AG04449 (cell line): ENCODE measurements around the gene MRPL14.

Source experiments
- CTCF ChIA-PET: fragments of 350-600 bp; formaldehyde crosslinking; extraction: SDS; loops from one replicate; lab custom pipeline; 2021; ENCODE audit warnings: antibody characterized with exemption; lab: Yijun Ruan, JAX
- POLR2A ChIA-PET: fragments of 400-600, 350-600 bp; formaldehyde crosslinking; extraction: SDS; loops from one replicate; lab custom pipeline; 2020; ENCODE audit warnings: antibody characterized with exemption, inconsistent platforms; lab: Yijun Ruan, JAX
- DNase-seq: peaks from one replicate; pipeline ENCODE4 v3.0.0-alpha.2; 2010; ENCODE audit warnings: low read depth, low spot score
- H3K4me3 ChIP-seq: 2 replicates; pipeline ENCODE4 v1.5.1; 2011; ENCODE audit warnings: low read depth, mild to moderate bottlenecking, control low read depth, low read length
- CTCF ChIP-seq: IDR thresholded peaks from one replicate; pipeline ENCODE4 v1.5.1; 2011; ENCODE audit warnings: mild to moderate bottlenecking, moderate library complexity, low read length, control low read depth, inconsistent platforms; ENCODE audit not compliant: insufficient read depth; ENCODE audit errors: missing control alignments

MRPL14 gene

GRCh38 chr6:44169154-44169553, 41.9 kb upstream of the MRPL14 start:
- no peak for TF ChIP-seq CTCF
- CTCF ChIA-PET, result interaction anchor here (0.7 to 3.0 kb wide), 13 partner anchors 8 to 171 kb away, joined by 3 to 25 read pairs (median 4); partner anchors contain the start of gene CAPN11
- POLR2A ChIA-PET, result no interaction called here
- no peak for DNase-seq
- no peak overlapping the region for H3K4me3 ChIP-seq

- ChIA-PET CTCF (interaction anchor here (0.9 to 1.6 kb wide), 3 partner anchors 9 to 72 kb away, joined by 3 read pairs; partner anchors contain the start of gene CAPN11), POLR2A (no interaction called here)
- DNase-seq, result no peak
- TF ChIP-seq CTCF, result no peak
- no peak overlapping the region for H3K4me3 ChIP-seq
These were observed 40.3 kb upstream of the MRPL14 start for GRCh38 chr6:44167567-44167966.

DNA sequence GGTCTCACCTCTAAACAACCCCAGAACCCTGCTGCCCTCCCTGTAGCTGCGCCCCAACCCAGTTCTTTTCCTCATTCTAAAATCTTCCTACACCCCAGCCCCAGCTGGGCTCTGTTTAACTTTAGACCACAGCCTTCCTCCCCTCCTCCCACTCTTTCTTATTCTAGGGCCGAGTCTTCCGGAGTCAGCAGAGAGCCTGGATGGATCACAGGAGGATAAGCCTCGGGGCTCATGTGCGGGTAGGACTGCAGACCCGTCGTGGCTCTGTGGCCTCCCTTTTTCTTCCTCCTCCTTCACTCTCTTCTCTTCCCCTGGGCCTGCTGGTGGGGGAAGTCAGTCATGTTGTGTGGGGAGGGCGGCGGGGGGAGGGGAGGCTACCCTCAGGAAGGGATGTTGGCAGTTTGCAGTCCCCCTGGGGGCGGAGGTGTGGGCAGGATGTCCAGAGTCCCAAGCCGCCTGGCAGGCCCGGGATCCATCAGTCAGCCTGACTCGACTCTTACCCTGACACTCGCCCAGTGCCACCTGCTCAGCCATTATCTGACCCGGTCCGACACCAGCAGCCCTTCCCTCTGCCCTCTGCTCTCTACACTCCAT, 39.4 kb upstream of the MRPL14 start:
- ChIA-PET CTCF (interaction anchor here (1.0 to 1.9 kb wide), 4 partner anchors 10 to 71 kb away, joined by 3 to 5 read pairs (median 4); no protein-coding TSS in a partner anchor), POLR2A (no interaction called here)
- H3K4me3 ChIP-seq, result no peak overlapping the region
- TF ChIP-seq CTCF, result no peak
- no peak for DNase-seq

GRCh38 chr6:44166116-44166515, 38.9 kb upstream of the MRPL14 start:
- DNase-seq, result no peak
- CTCF ChIA-PET, result interaction anchor here (1.0 to 1.9 kb wide), 3 partner anchors 9 to 72 kb away, joined by 4 to 5 read pairs (median 4); no protein-coding TSS in a partner anchor
- POLR2A ChIA-PET, result no interaction called here
- no peak for TF ChIP-seq CTCF
- H3K4me3 ChIP-seq, result no peak overlapping the region

GRCh38 chr6:44162876-44163625, 35.8 kb upstream of the MRPL14 start:
- POLR2A ChIA-PET, result no interaction called here
- CTCF ChIA-PET, result interaction anchor here (0.7 to 11.1 kb wide), 14 partner anchors 9 to 177 kb away, joined by 3 to 142 read pairs (median 4); partner anchors contain the start of gene SLC35B2
- DNase-seq, result no peak
- no peak overlapping the region for H3K4me3 ChIP-seq
- no peak for TF ChIP-seq CTCF

DNA sequence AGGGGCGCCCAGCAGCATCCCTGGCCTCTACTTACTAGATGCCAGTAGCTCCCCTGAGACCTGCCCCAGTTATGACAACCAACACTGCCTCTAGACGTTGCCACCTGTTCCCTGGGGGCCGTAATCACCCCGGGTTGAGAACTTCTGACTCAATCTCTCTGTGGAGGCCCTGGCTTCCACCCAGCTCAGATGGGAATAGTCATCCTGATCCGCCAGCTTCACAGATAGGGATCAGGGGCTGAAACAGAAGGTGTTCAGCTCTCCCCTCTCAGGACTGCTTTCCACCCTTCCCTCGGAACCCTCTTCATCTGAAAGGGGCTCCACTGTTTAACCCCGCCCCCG, 34.7 kb upstream of the MRPL14 start:
- H3K4me3 ChIP-seq, result no peak overlapping the region
- DNase-seq, result no peak
- ChIA-PET POLR2A (interaction anchor here (0.7 kb wide), 1 partner anchor 179 kb away, joined by 4 read pairs; no protein-coding TSS in a partner anchor), CTCF (interaction anchor here (0.7 to 11.1 kb wide), 16 partner anchors 8 to 201 kb away, joined by 3 to 142 read pairs (median 4); partner anchors contain the start of gene AARS2)
- TF ChIP-seq CTCF, result no peak
